DMS53 (cell line): ENCODE results near the gene MT1B.

Experiments
- DNase-seq: peaks from one replicate; lab custom pipeline; 2025; lab: John Stamatoyannopoulos, UW

MT1B gene

GRCh38 chr16:56651586-56651985 lies at the start of gene MT1B:
Gene MT1B, plus strand, starts transcription at chr16:56651886. Its CDS starts 68 bp downstream, at chr16:56651954.
- DNase-seq: no peak

GRCh38 chr16:56603589-56603988 lies 48.1 kb upstream of the MT1B start:
- DNase-seq: peak; percentile 79

- DNase-seq: no peak
These were observed 46.7 kb upstream of the MT1B start for GRCh38 chr16:56604966-56605365.

GRCh38 chr16:56605475-56605874 lies 46.2 kb upstream of the MT1B start:
- DNase-seq: no peak

- DNase-seq: no peak
These were observed 45.6 kb upstream of the MT1B start for GRCh38 chr16:56606071-56606475.

- DNase-seq: no peak
These were observed 45.1 kb upstream of the MT1B start for GRCh38 chr16:56606476-56607108.

- peak; percentile 59 for DNase-seq
These were observed 44.5 kb upstream of the MT1B start for GRCh38 chr16:56607109-56607618.

GRCh38 chr16:56607675-56608042 lies 44.0 kb upstream of the MT1B start:
- no peak for DNase-seq

GRCh38 chr16:56608043-56608875 lies 43.4 kb upstream of the MT1B start, which contains the start of gene MT2A:
Gene MT2A, plus strand, starts transcription at chr16:56608584. Its CDS starts 72 bp downstream, at chr16:56608656.
- peak; percentile 99 for DNase-seq

GRCh38 chr16:56608876-56609462 lies 42.7 kb upstream of the MT1B start:
- peak; percentile 71 for DNase-seq

GRCh38 chr16:56609463-56609921 lies 42.2 kb upstream of the MT1B start:
- DNase-seq: peak; percentile 76

- no peak for DNase-seq
These were observed 41.6 kb upstream of the MT1B start for GRCh38 chr16:56610017-56610608.

- DNase-seq: no peak
These were observed 41.0 kb upstream of the MT1B start for GRCh38 chr16:56610609-56611111.

GRCh38 chr16:56611281-56611833 lies 40.3 kb upstream of the MT1B start:
- peak; percentile 22 for DNase-seq

- DNase-seq: no peak
These were observed 38.0 kb upstream of the MT1B start for GRCh38 chr16:56613706-56614105.

- no peak for DNase-seq
These were observed 37.1 kb upstream of the MT1B start for GRCh38 chr16:56614549-56614991.

- DNase-seq: no peak
These were observed 36.3 kb upstream of the MT1B start for GRCh38 chr16:56615353-56615752.

GRCh38 chr16:56616608-56617211 lies 35.0 kb upstream of the MT1B start:
- DNase-seq: peak; percentile 55

GRCh38 chr16:56617212-56618085 lies 34.2 kb upstream of the MT1B start:
- peak; percentile 93 for DNase-seq

GRCh38 chr16:56618138-56618537 lies 33.5 kb upstream of the MT1B start:
- no peak for DNase-seq
